HG03039 (cell line): ENCODE measurements around the gene IDE.
A peak's percentile ranks its signal among the peaks of the same experiment; 100 is the strongest.
"Not testable (repeated sequence)": the region's sequence is repeated elsewhere in the genome, so short reads cannot be mapped to it uniquely, and the experiment has no call there.

Experiments
- ATAC-seq: cut with Tn5 transposase; IDR thresholded peaks from one replicate; pipeline ENCODE4 v1.9.1; 2021; ENCODE audit warnings: mild to moderate bottlenecking, moderate library complexity; ENCODE audit not compliant: unreplicated experiment

Gene IDE

GRCh38 chr10:92573798-92574547, at the start of gene IDE:
Gene IDE, minus strand, starts transcription at chr10:92574093. Its CDS starts 74 bp downstream, at chr10:92574019.
- peak; percentile 65 for ATAC-seq

GRCh38 chr10:92619368-92619767, 45.5 kb upstream of the IDE start:
- no peak for ATAC-seq

GRCh38 chr10:92615515-92615914, 41.6 kb upstream of the IDE start:
- ATAC-seq = no peak

GRCh38 chr10:92604841-92605240, 30.9 kb upstream of the IDE start:
- no peak for ATAC-seq

- ATAC-seq = no peak
These were observed 24.4 kb upstream of the IDE start for GRCh38 chr10:92598321-92598720.

GRCh38 chr10:92595505-92595904, 21.6 kb upstream of the IDE start:
- no peak for ATAC-seq

- no peak for ATAC-seq
These were observed 20.0 kb upstream of the IDE start for GRCh38 chr10:92593619-92594588.

GRCh38 chr10:92592761-92593618, 19.1 kb upstream of the IDE start, which contains the start of gene KIF11:
Gene KIF11, plus strand, starts transcription at chr10:92593130. Its CDS starts 246 bp downstream, at chr10:92593376.
- ATAC-seq = peak; percentile 67

GRCh38 chr10:92591550-92592022, 17.7 kb upstream of the IDE start:
- ATAC-seq = peak; percentile 75

GRCh38 chr10:92590623-92591549, 17.0 kb upstream of the IDE start:
- peak; percentile 3 for ATAC-seq

- not testable (repeated sequence) for ATAC-seq
These were observed 8.5 kb upstream of the IDE start for GRCh38 chr10:92582347-92582746.

GRCh38 chr10:92575961-92576360, 2.1 kb upstream of the IDE start:
- no peak for ATAC-seq

- no peak for ATAC-seq
These were observed 812 bp upstream of the IDE start for GRCh38 chr10:92574548-92575261.

- ATAC-seq = no peak
These were observed 649 bp downstream of the IDE start for GRCh38 chr10:92573091-92573797.

GRCh38 chr10:92572362-92573090, 1.4 kb downstream of the IDE start:
- ATAC-seq = no peak

GRCh38 chr10:92571649-92572048, 2.2 kb downstream of the IDE start:
- ATAC-seq = no peak

GRCh38 chr10:92569663-92570062, 4.2 kb downstream of the IDE start:
- ATAC-seq = not testable (repeated sequence)

- ATAC-seq = no peak
These were observed 4.8 kb downstream of the IDE start for GRCh38 chr10:92569071-92569470.
